HepG2 (cell line): ENCODE data around the gene LITAFD. TPM values are rescaled to one million over a fixed set of nuclear protein-coding genes. Genes with fewer than 3 reads are reported as not detected.

Source experiments
- CBX1 ChIP-seq: IDR thresholded peaks from one replicate; pipeline ENCODE4 v1.6.1; 2016; ENCODE audit warnings: antibody characterized with exemption, low read depth
- GFI1 ChIP-seq: sonication (generic); formaldehyde crosslinking; IDR thresholded peaks from 2 replicates; pipeline ENCODE4 v1.5.0; 2020; ENCODE audit warnings: missing genetic modification reagents, mild to moderate bottlenecking, borderline replicate concordance
- HOXD1 ChIP-seq: sonication (generic); formaldehyde crosslinking; IDR thresholded peaks from 2 replicates; pipeline ENCODE4 v1.5.0; 2020; ENCODE audit warnings: missing genetic modification reagents
- KAT7 ChIP-seq: IDR thresholded peaks from 2 replicates; pipeline ENCODE4 v1.6.1; 2018; ENCODE audit warnings: borderline replicate concordance, missing compliant biosample characterization
- PCBP2 ChIP-seq: fragments of 200-400 bp; formaldehyde crosslinking; optimal IDR thresholded peaks from 2 replicates; pipeline ENCODE3; 2018; ENCODE audit warnings: low read length, low read depth; ENCODE audit not compliant: poor library complexity, severe bottlenecking
- POLR2AphosphoS5 ChIP-seq: IDR thresholded peaks from 2 replicates; pipeline ENCODE4 v1.6.1; 2012; ENCODE audit warnings: low read depth, low read length
- POLR2G ChIP-seq: fragments of 200-400 bp; formaldehyde crosslinking; IDR thresholded peaks from 2 replicates; pipeline ENCODE4 v1.6.1; 2018; ENCODE audit warnings: mild to moderate bottlenecking, low read depth, low read length, moderate library complexity
- SRF ChIP-seq: IDR thresholded peaks from 2 replicates; pipeline ENCODE4 v1.6.1; 2011; ENCODE audit warnings: mild to moderate bottlenecking, low read depth, low read length, moderate library complexity
- TGIF2 ChIP-seq: IDR thresholded peaks from 2 replicates; pipeline ENCODE4 v1.6.1; 2016; ENCODE audit warnings: control low read depth, missing compliant biosample characterization
- ZNF260 ChIP-seq: sonication (generic); formaldehyde crosslinking; IDR thresholded peaks from 2 replicates; pipeline ENCODE4 v1.4.0; 2020; ENCODE audit warnings: missing genetic modification reagents, low read depth, mild to moderate bottlenecking, borderline replicate concordance
- ZNF333 ChIP-seq: sonication (generic); formaldehyde crosslinking; IDR thresholded peaks from 2 replicates; pipeline ENCODE4 v1.4.0; 2020; ENCODE audit warnings: mild to moderate bottlenecking, missing genetic modification reagents, borderline replicate concordance
- ZNF468 ChIP-seq: sonication (generic); formaldehyde crosslinking; IDR thresholded peaks from 2 replicates; pipeline ENCODE4 v1.8.0; 2022; ENCODE audit warnings: mild to moderate bottlenecking, moderate library complexity, missing genetic modification reagents
- ZNF557 ChIP-seq: sonication (generic); formaldehyde crosslinking; IDR thresholded peaks from 2 replicates; pipeline ENCODE4 v1.4.0; 2020; ENCODE audit warnings: missing genetic modification reagents
- polyA plus RNA-seq, 8 experiments: library from polyadenylated mRNA; depleted of rRNA in 3 of 8; stranded (reverse) in 7 of 8; unstranded in 1 of 8; fragments of >200 nt; fragmentation: Illumina TruSeq in 4 of 8; extraction: Trizol in 4 of 8; gene quantifications; 2 replicates each; pipeline versions ENCODE4 v1.2.1 to v1.2.3, GENCODE V29; 2011 to 2016; ENCODE audit warnings: low read depth in 4 of 8, missing spikeins in 1 of 8, mixed read lengths in 1 of 8; ENCODE audit not compliant: insufficient read depth in 1 of 8
- total RNA-seq, 5 experiments: library from RNA; depleted of rRNA; stranded (reverse); fragments of >200 nt; fragmentation: Illumina TruSeq; extraction: Trizol; gene quantifications; 2 replicates each; pipeline ENCODE4 v1.2.3, GENCODE V29; 2016; ENCODE audit warnings: low read depth in 1 of 5
- TF ChIP-seq, protein P1 (sequence below): sonication (generic); formaldehyde crosslinking; IDR thresholded peaks from 2 replicates; pipeline ENCODE4 v1.5.1; 2020; ENCODE audit warnings: missing genetic modification reagents, mild to moderate bottlenecking, borderline replicate concordance
- TF ChIP-seq, protein P2 (sequence below): sonication (generic); formaldehyde crosslinking; IDR thresholded peaks from 2 replicates; pipeline ENCODE4 v1.4.0; 2020; ENCODE audit warnings: missing genetic modification reagents
- TF ChIP-seq, protein P3 (sequence below): sonication (generic); formaldehyde crosslinking; IDR thresholded peaks from 2 replicates; pipeline ENCODE4 v1.5.1; 2020; ENCODE audit warnings: mild to moderate bottlenecking, moderate library complexity, missing genetic modification reagents
- TF ChIP-seq, protein P4 (sequence below): IDR thresholded peaks from 2 replicates; pipeline ENCODE4 v1.6.1; 2016; ENCODE audit warnings: mild to moderate bottlenecking, missing biosample characterization, missing genetic modification reagents
- TF ChIP-seq, protein P5 (sequence below): sonication (generic); formaldehyde crosslinking; IDR thresholded peaks from 2 replicates; pipeline ENCODE4 v1.4.0; 2020; ENCODE audit warnings: low read depth, missing genetic modification reagents

The LITAFD gene
- total and polyA plus RNA-seq, 2 of the 13 experiments (the other 11 are each of a cell fraction or from before 2014, with no cell fraction given) = not detected

DNA sequence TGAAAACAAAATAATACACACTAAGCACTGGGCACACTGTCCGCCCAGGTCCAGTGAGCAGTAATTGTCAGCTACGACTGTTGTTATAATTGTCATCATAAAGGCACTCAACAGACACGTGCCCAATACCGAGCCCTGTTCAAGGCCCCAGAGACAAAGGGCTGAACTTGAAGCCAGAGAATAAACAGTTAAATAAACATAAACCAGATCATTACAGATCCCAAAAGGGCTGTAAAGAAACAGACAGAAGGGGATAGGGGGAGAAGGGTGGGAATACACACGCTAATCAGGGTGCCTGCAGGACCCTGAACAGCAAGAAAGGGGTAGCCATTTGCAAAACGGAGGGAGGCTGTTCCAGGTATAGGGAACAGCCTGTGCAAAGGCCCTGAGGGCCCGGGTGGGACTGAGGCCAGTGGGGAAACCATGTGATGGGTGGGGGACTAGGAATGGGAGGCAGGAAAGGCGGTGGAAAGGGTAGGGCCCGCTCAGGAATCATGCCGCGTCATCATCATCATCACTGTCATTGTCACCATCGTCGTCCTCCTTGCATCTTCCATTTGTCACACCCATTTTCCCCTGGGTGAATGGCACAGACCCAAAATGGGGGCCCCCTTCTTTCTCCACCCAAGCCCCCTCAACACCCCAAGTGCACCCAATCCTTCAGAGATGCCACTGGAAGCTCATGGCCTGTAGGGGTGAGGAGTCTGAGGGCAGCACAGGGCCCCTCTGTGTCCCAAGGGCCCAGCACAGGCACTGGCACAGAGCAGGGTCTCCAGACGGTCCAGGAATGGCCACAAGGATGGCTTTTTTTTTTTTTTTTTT, 19.6 kb upstream of the LITAFD start (continued):
- TF ChIP-seq, protein P1, sequence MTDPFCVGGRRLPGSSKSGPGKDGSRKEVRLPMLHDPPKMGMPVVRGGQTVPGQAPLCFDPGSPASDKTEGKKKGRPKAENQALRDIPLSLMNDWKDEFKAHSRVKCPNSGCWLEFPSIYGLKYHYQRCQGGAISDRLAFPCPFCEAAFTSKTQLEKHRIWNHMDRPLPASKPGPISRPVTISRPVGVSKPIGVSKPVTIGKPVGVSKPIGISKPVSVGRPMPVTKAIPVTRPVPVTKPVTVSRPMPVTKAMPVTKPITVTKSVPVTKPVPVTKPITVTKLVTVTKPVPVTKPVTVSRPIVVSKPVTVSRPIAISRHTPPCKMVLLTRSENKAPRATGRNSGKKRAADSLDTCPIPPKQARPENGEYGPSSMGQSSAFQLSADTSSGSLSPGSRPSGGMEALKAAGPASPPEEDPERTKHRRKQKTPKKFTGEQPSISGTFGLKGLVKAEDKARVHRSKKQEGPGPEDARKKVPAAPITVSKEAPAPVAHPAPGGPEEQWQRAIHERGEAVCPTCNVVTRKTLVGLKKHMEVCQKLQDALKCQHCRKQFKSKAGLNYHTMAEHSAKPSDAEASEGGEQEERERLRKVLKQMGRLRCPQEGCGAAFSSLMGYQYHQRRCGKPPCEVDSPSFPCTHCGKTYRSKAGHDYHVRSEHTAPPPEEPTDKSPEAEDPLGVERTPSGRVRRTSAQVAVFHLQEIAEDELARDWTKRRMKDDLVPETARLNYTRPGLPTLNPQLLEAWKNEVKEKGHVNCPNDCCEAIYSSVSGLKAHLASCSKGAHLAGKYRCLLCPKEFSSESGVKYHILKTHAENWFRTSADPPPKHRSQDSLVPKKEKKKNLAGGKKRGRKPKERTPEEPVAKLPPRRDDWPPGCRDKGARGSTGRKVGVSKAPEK (CRISPR knock-in tag) = 0 out of 2 replicates have a peak, but pooled peaks have one; percentile 14
- TF ChIP-seq KAT7 (CRISPR knock-in tag) = 0 out of 2 replicates have a peak, but pooled peaks have one; percentile 14
- TF ChIP-seq, protein P2, sequence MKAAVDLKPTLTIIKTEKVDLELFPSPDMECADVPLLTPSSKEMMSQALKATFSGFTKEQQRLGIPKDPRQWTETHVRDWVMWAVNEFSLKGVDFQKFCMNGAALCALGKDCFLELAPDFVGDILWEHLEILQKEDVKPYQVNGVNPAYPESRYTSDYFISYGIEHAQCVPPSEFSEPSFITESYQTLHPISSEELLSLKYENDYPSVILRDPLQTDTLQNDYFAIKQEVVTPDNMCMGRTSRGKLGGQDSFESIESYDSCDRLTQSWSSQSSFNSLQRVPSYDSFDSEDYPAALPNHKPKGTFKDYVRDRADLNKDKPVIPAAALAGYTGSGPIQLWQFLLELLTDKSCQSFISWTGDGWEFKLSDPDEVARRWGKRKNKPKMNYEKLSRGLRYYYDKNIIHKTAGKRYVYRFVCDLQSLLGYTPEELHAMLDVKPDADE (CRISPR knock-in tag) = peak; percentile 48; the same call in 1 of the 2 replicates
- TF ChIP-seq, protein P3, sequence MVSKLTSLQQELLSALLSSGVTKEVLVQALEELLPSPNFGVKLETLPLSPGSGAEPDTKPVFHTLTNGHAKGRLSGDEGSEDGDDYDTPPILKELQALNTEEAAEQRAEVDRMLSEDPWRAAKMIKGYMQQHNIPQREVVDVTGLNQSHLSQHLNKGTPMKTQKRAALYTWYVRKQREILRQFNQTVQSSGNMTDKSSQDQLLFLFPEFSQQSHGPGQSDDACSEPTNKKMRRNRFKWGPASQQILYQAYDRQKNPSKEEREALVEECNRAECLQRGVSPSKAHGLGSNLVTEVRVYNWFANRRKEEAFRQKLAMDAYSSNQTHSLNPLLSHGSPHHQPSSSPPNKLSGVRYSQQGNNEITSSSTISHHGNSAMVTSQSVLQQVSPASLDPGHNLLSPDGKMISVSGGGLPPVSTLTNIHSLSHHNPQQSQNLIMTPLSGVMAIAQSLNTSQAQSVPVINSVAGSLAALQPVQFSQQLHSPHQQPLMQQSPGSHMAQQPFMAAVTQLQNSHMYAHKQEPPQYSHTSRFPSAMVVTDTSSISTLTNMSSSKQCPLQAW (CRISPR knock-in tag) = no peak
- peak; percentile 65 for TF ChIP-seq POLR2G
- 0 out of 2 replicates have a peak, but pooled peaks have one; percentile 25 for TF ChIP-seq ZNF468 (CRISPR knock-in tag)
- TF ChIP-seq ZNF260 (CRISPR knock-in tag) = 0 out of 2 replicates have a peak, but pooled peaks have one; percentile 6
- TF ChIP-seq ZNF557 (CRISPR knock-in tag) = 0 out of 2 replicates have a peak, but pooled peaks have one; percentile 27
- TF ChIP-seq CBX1 = peak; percentile 21
- no peak for TF ChIP-seq TGIF2
- TF ChIP-seq ZNF333 (CRISPR knock-in tag) = no peak
- TF ChIP-seq, protein P4, sequence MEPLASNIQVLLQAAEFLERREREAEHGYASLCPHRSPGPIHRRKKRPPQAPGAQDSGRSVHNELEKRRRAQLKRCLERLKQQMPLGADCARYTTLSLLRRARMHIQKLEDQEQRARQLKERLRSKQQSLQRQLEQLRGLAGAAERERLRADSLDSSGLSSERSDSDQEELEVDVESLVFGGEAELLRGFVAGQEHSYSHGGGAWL (CRISPR knock-in tag) = no peak
- peak; percentile 51 for TF ChIP-seq PCBP2
- no peak for TF ChIP-seq SRF
- 0 out of 2 replicates have a peak, but pooled peaks have one; percentile 13 for TF ChIP-seq POLR2AphosphoS5
- TF ChIP-seq GFI1 (CRISPR knock-in tag) = no peak
- TF ChIP-seq HOXD1 = peak; percentile 72; the same call in 1 of the 2 replicates
- TF ChIP-seq, protein P5, sequence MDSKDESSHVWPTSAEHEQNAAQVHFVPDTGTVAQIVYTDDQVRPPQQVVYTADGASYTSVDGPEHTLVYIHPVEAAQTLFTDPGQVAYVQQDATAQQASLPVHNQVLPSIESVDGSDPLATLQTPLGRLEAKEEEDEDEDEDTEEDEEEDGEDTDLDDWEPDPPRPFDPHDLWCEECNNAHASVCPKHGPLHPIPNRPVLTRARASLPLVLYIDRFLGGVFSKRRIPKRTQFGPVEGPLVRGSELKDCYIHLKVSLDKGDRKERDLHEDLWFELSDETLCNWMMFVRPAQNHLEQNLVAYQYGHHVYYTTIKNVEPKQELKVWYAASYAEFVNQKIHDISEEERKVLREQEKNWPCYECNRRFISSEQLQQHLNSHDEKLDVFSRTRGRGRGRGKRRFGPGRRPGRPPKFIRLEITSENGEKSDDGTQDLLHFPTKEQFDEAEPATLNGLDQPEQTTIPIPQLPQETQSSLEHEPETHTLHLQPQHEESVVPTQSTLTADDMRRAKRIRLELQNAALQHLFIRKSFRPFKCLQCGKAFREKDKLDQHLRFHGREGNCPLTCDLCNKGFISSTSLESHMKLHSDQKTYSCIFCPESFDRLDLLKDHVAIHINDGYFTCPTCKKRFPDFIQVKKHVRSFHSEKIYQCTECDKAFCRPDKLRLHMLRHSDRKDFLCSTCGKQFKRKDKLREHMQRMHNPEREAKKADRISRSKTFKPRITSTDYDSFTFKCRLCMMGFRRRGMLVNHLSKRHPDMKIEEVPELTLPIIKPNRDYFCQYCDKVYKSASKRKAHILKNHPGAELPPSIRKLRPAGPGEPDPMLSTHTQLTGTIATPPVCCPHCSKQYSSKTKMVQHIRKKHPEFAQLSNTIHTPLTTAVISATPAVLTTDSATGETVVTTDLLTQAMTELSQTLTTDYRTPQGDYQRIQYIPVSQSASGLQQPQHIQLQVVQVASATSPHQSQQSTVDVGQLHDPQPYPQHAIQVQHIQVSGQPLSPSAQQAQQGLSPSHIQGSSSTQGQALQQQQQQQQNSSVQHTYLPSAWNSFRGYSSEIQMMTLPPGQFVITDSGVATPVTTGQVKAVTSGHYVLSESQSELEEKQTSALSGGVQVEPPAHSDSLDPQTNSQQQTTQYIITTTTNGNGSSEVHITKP (CRISPR knock-in tag) = 0 out of 2 replicates have a peak, but pooled peaks have one; percentile 28
